LHCN-M2 (cell line): ENCODE data around the gene TXNDC17. TPM values are rescaled to one million over a fixed set of nuclear protein-coding genes. Genes with fewer than 3 reads are reported as not detected.
A peak's percentile ranks its signal among the peaks of the same experiment; 100 is the strongest.
"Not testable (repeated sequence)": the region's sequence is repeated elsewhere in the genome, so short reads cannot be mapped to it uniquely, and the experiment has no call there.

Experiments used
- DNase-seq: peaks from one replicate; pipeline ENCODE4 v3.0.0-alpha.2; 2012; ENCODE audit warnings: low read depth
- total RNA-seq: library from RNA; depleted of rRNA; stranded (reverse); fragments of >200 nt; gene quantifications from 2 replicates; pipeline ENCODE4 v1.2.3, GENCODE V29; 2014

TXNDC17 gene
- total RNA-seq, 1 experiment from 2014 or later, result 251 TPM

DNA sequence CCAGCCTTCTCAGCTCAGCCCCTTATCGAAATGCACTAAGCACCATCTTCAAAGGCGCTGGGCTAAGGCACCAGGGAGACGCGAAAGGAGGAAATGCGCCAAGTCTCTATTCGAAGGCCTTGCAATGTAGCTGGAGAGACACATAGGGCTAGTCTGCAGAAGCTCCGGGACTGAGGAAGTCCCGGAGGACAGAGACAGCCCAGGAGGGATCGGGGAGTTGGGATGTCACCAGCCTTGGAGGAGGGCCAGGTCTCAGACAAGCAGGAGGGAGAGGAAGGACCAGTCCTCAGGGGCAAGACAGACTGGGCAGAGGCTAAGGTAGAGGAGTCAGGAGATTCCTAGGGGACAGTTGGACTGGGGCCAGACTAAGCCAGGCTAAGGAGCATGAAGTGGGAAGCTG is 19.2 kb downstream of the TXNDC17 start:
- DNase-seq, result no peak

DNA sequence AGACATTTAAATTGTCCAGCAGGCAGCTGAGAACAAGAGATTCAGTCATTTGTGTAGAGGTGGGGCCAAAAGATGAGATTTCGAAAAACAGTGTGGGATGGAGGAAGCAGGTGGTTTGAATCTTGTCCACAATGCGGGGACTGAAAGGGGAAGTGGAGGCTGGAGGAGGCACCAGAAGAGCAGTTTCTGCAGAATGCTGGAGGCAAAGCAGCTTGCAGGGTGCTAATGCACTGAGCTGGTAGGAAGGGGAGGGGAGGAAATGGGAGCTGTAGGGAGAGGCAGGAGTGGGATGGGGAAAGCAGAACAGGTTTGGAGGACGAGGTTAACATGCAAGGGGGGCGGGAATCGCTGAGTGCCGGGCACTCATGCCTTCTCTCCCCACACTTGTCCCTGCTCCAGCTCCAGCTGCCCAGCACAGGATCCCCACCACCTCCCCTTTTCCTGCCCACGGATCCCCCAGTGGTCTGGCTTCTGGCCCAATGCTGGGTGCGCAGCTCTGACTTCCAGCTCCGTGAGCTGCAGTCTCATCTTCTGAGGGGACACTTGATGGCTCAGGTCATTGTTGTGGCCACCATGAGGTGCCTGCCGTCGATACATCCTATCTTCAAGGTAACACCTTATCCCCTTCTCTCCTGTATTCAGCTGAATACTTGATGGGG is 20.1 kb downstream of the TXNDC17 start:
- no peak for DNase-seq

DNA sequence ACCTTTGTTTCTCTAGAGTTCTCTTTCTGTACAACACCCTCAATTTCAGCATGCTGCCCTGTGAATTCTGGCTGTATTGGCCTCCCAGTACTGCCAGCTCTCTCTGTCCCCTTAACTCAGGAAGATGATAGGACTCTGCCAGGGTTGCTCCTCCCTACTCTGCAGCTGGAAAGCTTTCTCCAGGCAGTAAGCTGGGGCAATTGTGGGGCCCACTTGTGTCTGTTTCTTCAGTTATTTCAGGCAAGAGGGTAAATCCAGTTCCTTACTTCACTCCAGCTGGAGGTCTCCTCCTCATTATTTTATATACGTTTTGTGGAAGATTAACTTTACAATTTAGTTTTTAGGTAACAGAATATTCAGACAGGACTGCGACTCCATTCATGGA is 20.6 kb downstream of the TXNDC17 start:
- no peak for DNase-seq

DNA sequence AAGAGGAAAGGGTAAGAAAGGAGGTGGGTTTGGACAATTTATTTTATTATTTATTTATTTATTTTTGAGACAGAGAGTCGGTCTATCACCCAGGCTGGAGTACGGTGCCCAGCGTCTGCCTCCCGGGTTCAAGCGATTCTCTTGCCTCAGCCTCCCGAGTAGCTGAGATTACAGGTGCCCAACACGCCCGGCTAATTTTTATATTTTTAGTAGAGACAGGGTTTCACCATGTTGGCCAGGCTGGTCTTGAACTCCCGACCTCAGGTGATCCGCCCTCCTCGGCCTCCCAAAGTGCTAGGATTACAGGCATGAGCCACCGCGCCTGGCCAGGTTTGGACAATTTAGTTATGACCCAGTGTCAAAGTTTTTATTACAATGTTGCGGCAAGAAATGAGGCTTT is 22.3 kb downstream of the TXNDC17 start:
- DNase-seq, result not testable (repeated sequence)

DNA sequence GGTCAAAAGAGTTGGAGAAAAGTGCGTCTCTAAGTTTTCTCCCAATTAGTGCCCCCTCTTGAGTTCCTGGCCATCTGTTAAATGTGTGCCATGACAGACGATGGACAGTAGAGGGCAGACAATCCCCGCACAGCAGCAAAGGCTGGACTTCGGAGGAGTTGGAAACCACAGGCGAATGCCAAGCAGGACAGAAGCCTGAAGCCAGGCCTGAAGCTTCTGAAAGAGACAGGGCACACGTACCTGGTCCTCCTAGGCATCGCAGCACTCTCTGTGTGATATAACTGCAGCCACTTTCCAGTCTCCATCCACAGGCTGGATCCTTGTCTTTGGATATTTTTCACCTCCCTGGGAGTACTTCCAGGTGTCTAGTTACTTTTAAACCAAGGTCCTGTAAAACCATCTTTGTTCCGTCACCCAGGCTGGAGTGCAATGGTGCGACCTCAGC is 25.2 kb downstream of the TXNDC17 start:
- peak; percentile 70 for DNase-seq

DNA sequence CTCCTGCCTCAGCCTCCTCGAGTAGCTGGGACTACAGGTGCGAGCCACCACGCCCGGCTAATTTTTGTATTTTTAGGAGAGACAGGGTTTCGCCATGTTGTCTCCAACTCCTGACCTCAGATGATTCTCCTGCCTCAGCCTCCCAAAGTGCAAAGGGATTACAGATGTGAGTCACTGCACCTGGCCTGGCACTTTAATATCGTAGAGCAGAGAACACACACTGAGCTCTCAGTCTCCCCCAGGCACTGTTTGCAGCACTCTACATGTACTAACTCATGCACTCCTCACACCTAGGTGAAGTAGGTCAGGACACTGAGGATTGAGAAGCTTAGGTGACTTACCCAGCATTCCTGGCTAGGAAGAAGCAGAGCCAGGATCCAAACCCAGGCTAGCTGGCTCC is 25.7 kb downstream of the TXNDC17 start:
- DNase-seq, result no peak

DNA sequence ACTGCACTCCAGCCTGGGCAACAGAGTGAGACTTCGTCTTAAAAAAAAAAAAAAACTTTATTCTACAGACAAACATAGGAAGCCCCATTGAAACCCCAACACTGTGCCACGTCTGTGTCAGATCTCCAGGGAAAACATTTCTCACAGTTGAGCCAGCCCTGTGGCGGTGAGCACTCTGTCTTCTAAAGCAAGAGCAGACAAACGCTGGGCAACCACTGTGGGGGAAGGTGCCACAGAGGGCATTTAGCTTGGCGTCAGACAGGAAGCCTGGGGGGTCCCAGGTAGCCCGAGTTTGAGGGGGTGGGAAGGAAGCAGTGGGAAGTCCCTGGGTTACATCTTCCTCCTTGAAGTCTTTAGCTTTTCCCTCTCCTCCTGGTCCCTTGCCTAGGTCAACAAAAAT is 26.7 kb downstream of the TXNDC17 start:
- DNase-seq, result no peak

DNA sequence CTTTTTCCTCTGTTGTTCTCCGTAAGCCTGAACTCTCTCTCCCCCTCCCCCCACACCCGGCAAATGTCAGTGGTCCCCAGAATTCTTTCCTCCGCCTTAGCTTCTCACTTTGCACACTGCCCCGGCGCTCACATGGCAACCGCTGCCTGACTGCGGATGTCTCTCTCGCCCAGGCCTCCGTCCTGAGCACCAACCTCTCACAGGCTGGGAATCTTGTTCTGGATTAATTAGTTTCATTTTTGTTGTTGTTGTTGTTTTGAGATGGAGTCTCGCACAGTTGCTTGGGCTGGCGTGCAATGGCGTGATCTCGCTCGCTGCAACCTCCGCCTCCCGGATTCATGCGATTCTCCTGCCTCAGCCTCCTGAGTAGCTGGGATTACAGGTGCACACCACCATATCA is 27.4 kb downstream of the TXNDC17 start:
- no peak for DNase-seq

DNA sequence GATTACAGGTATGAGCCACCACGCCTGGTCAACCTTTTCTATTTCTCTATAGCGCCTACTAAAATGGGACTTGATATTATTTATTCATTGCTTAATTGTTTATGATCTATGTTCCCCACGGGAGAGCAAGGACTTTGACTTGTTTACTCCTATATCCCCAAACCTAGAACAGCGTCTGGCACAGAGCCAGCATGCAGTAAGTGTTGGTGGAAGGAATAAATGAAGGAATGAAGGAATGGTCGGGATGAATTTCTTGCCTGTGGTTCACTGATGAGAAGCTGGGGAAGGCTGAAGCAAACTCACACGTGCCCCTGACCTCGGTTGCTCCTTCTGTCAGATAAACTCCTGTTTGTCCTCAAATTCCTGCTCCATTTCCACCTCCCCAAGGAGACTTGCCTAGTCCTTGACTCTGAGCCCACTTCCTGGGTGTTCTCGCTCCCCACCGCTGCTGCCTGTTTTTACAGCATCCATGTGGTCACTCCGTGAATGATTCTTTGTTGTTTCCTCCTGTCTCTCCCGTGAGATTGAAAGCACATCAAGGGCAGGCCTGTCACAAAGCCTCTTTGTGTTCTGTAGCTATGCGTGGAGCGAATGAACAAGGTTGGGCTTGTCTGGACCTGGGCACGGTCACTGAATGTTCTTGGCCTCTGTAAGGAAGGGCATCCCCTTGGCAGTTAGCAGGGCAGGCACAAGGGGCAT is 28.0 kb downstream of the TXNDC17 start:
- DNase-seq, result no peak

DNA sequence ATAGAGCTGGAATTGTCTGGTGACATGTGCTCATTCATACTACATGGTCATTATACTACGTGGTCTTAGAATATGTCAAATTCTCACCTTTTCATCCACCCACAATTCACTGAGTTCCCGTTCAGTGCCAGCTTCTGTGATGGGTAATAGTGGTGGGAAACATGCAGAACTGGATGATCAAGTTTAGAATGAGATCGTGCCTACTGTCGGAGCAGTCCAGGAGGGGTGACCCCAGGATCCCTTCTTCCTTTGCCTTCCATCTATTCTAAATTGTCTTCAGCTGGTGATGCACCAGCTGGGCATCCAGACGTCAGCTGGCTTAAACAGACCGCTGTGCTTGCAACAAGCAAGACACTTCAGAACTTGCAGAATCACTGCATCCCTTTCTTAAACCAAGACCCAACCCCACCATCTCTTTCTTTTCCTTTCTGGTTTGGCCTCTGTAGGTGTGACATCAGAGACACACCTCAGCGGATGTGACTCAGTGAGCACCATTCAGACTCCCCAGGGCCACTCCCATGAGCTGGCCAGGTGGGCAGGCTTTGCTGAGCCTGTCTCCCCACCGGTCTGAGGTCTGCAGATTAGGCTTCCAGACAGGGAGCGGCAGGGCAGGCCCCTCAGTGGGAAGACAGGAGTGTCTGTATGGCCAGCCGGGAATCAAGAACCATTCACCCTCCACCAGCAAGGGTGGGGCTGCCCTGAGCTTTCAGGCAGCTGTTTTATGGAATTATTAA is 28.8 kb downstream of the TXNDC17 start:
- no peak for DNase-seq

DNA sequence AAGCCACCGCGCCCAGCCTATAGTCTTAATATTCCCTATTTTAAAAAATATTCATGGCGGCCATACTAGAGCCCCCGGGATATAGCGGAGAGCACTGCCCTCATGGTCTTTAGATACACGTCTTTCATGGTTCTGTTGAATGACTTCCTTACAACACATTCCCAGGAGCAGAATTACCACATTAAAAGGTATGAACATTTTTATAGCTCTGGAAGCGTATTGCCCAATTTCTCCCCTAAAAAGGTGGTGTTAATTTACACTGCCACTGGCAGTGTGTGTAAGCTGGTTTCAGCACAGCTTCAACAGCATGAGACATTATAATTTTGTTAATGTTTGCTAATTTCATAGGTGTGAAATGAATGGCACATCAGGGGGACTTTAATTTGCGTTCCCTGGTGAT is 29.7 kb downstream of the TXNDC17 start:
- DNase-seq, result no peak

DNA sequence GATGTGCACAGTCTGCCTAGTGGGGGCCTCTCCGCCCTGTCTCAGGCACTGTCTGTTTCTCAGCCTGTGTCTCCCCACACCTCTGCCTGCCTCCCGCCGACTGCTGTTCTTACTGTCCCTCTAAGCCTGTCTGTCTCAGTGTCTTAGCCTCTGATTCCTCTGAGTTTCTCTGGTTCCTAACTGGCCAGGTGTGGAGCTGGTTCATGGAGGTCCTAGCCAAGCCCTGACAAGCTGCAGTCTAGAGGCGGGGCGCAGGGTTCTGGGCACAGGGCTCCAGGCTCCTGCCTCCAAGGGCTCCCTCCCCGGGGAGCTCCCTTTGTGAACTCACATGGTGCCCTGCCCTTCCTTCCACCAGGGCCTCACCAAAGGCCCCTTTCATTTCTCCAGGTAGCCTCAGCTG is 30.1 kb downstream of the TXNDC17 start:
- DNase-seq, result no peak

DNA sequence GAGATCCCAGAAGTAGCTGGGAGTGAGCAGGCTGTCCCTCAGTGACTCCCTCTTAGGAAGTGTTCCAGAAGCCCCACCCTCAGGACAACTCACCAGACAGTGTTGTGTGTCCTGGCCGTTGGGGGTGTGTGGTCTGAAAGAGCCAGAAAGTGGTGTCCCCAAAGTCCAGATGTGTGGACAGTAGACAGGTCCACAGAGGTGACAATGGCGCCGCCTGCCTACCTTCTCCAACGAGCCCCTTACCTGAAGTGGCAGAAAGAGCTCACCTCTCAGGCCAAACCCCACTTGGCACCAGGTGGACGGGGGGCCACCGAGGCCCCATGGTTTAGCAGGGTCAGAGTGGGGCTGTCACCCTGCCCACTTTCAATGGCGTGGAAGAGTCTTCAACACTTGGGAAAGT is 30.6 kb downstream of the TXNDC17 start:
- no peak for DNase-seq

DNA sequence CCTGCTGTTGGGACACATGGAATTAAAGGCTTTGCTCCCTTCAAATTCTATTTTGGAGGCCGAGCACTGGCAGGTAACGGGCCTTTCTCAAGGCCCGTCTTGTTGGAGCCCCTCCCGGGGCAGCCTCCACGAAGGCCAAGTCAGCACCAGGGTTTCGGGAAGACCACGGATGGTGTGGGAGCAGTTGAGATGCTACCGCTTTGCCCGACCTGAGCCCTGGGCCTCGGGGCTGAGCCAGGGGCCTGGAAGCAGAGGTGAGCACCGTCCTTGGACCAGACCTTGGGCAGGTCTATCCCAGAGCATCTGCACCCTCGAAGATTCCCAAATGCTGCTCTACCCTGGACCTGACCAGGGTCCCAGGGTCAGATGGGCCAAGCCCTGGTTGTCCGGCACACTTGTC is 33.7 kb downstream of the TXNDC17 start:
- DNase-seq, result no peak

DNA sequence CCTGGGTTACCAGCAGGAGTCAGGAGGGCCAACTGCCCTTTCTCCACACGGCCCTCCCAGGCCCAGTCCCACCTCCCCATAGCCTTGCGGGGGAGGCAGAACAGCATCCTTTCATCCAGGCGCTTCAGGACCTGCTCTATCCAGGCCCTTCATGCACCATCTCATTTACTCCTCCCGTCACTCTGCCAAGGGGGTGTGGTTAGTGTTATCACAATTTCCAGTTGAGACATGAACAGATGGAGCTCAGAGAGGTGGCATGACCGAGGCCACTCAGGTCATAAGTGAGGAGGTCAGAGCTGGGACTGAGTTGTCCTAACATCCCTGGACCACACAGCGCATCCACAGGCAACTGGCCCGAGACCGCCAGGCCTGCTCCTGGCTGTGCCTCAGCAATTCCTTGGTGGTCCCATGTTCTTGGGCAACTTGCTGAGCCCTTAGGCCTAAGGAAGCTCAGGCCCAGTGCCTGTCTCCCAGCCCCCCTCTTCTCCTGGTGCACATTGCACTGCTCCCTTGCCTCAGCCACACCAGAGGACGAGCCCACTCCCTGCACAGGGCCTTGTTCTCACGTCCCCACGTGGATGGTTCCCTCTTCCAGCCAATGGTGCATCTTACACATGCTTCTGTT is 34.5 kb downstream of the TXNDC17 start:
- DNase-seq, result no peak

DNA sequence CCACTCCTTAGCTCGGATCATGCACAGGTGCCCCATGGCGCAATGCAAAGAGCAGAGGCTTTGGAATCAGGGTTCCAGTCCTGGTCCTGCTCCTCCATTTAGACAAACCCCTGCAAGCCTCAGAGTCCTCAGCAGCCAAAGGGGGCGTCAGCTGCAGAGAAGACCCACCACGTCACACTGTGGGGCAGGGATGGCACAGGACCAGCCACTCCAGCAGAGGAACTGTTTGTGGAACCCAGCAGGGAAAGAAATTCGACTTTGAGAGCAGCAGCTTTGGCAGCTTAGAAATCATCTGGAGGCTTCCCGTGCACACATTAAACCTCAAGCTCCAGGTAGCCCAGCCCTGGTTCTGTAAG is 35.9 kb downstream of the TXNDC17 start:
- DNase-seq, result no peak

DNA sequence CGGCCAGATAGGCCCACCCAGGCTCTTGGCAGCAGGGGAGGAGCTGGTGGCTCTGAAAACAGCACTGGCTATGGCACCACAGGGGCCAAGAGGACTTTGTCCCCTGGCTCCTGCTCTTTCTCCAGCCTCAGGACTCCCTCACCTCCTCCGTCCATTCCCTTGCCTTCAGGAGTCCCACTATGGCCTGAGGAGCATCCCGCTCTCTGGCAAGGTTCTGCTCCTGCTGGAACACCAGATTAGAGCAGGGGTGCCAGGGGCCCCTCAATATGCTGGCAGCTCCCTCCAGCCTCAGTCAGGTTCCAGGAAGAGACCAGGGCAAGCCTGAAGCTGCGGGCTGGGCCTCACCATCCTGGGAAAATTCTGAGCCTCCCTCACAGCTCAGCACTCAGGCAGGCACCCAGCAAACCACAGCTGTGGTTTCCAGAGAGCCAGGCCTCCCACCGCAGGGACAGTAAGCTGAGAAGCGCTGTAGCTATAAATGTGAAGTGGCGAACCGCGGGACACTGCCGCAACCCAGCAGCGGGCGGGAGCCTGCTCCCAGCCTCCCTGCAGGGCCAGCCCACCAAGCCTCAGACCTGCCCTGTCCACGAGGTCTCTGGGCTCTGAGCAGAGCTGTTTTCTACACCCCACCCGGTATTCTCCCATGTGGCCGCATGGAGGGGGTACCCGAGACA is 36.4 kb downstream of the TXNDC17 start:
- DNase-seq, result peak; percentile 66

DNA sequence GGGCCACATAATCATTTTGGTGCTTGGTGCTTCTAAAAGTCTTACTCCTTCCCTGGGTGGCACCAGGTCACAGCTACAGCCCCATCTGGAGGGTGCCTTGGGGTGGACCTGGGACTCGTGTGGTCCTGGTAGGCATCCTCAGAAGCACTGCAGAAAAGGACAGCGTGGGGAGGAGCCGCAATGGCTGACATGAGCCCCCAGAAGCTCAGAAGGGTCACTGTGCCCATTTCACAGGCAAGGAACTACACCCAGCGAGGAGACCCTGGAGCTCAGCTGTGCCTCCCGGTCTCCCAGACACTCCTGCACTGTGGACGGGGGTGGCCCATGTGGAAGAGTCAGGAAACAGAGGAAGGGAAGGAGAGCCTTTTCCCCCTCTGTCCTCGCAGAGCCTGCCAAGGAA is 37.1 kb downstream of the TXNDC17 start:
- DNase-seq, result no peak

DNA sequence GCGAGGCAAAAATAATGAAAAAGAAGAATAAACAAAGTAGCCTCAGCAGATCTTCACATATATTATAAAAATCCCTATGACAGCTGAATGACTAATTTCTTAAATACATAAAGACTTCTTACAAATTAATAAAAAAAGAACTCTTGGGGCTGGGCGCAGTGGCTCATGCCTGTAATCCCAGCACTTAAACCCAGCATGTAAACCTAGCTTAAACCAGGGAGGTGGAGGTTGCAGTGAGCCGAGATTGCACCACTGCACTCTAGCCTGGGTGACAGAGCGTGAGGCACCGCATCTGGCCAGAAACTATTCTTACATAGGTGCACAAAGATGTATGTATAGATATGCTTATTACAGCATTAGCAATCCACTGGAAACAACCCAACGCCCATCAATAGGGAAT is 38.4 kb downstream of the TXNDC17 start:
- no peak for DNase-seq

DNA sequence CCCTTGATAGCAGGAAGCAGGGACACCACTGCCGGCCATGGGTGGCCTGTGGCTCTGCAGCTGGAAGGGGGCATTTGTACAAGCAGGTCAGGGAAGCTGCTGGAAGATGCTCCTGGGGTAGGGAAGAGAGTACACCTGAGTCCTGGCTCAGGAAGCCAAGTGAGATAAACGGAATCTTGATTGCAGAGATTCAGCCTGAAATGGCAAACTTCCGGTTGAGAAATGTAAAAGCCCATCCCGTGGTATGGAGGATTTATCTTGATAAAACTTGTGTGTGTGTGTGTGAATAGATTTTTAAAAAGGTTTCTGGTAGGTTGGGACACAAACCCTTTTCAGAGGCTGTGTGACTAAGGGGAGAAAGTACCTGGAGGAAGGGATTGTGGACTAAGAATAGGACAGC is 40.3 kb downstream of the TXNDC17 start:
- no peak for DNase-seq

DNA sequence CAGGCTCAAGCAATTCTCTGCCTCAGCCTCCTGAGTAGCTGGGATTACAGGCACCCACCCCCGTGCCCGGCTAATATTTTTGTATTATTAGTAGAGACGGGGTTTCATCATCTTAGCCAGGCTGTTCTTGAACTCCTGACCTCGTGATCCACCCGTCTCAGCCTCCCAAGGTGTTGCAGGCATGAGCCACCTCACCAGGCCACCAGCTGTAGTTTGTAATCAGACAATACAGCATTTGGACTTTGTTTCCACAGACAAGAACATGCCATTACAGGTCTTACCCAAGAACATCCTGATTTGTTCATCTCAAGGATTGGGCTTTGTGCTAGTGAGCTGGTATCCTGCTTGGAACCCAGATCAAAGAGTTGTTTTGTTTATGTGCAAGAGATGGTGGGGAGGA is 40.8 kb downstream of the TXNDC17 start:
- DNase-seq, result no peak

DNA sequence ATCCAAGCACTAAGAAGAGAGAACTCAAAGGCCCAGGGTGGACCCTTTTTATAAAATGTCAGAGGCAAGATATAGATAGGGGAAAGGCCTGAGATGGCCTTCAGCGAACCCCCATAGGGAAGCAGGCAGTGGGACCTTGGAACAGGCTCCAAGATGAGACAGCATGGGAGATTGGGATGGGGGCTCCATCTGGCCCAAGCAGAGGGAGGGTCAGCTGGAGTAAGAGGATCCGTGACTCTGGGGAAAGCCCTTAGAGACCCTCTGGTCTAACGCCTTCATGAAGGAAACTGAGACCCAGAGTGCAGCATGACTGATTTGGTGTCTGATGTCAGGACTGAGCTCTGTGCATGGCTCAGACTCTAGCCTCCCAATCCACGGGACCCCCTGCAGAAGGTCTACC is 41.5 kb downstream of the TXNDC17 start:
- DNase-seq, result no peak
